Right lobe of liver (tissue), 4 donors: ENCODE measurements around the gene LPXN.

Experiments
- POLR2A ChIP-seq: fragments of 450-650 bp; IDR thresholded peaks from one replicate; pipeline ENCODE4 v1.6.1; 2017; ENCODE audit warnings: antibody characterized with exemption, mild to moderate bottlenecking
- TF ChIP-seq, protein P1 (sequence below), 4 donors: fragments of 200-600 bp in 3 of 4; fragments of 450-650 bp in 1 of 4; IDR thresholded peaks; one replicate each; pipeline versions ENCODE4 v1.5.1 to v1.8.0; 2016 to 2022; ENCODE audit warnings: antibody characterized with exemption in 4 of 4, mild to moderate bottlenecking in 2 of 4
- donor health status: DM: no; HTN: no; CAD: no.
- donor health status: DM: no; HTN: no; CAD: no.
- donor health status: DM: no; HTN: yes; CAD: no.

DNA sequence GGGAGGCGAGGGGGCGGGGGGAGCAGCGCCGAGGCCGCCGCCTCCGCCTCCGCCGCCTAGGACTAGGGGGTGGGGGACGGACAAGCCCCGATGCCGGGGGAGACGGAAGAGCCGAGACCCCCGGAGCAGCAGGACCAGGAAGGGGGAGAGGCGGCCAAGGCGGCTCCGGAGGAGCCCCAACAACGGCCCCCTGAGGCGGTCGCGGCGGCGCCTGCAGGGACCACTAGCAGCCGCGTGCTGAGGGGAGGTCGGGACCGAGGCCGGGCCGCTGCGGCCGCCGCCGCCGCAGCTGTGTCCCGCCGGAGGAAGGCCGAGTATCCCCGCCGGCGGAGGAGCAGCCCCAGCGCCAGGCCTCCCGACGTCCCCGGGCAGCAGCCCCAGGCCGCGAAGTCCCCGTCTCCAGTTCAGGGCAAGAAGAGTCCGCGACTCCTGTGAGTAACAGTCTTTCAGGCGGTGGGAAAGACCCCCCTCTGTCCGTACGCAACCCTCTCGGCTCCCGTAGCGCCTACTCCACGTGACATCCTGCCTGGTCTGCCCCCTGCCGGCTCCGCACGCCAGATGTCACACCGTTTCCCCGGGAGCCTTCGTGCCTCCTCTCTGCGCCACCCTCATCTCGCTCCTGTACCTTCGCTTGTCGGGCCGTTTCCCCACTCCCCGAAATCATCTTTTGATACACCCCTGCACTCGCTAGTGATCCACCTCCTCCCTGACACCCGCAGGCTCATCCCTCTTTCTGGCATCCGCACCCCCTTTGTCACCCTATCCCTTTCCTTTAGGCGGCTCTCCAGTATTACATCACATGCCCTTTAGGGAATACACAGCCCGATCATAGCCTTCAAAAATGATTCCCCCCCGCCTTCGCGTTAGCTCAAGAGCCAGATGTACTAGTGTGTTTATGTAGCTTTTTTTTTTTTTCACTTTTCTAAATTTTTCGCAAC, 3.8 kb upstream of the LPXN start:
- TF ChIP-seq, protein P1, sequence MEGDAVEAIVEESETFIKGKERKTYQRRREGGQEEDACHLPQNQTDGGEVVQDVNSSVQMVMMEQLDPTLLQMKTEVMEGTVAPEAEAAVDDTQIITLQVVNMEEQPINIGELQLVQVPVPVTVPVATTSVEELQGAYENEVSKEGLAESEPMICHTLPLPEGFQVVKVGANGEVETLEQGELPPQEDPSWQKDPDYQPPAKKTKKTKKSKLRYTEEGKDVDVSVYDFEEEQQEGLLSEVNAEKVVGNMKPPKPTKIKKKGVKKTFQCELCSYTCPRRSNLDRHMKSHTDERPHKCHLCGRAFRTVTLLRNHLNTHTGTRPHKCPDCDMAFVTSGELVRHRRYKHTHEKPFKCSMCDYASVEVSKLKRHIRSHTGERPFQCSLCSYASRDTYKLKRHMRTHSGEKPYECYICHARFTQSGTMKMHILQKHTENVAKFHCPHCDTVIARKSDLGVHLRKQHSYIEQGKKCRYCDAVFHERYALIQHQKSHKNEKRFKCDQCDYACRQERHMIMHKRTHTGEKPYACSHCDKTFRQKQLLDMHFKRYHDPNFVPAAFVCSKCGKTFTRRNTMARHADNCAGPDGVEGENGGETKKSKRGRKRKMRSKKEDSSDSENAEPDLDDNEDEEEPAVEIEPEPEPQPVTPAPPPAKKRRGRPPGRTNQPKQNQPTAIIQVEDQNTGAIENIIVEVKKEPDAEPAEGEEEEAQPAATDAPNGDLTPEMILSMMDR (IDR thresholded peaks at IDR 0.05): peak; percentile 68 to 86 (median 74)
- peak; percentile 70 for TF ChIP-seq POLR2A
